HepG2 (cell line): ENCODE measurements around the gene WASF1. TPM values are rescaled to one million over a fixed set of nuclear protein-coding genes. Genes with fewer than 3 reads are reported as not detected.

Source experiments
- ATAC-seq: fragments of 200-7000 bp; cut with Tn5 transposase; 3 replicates; pipeline ENCODE4 v1.9.1; 2020; ENCODE audit warnings: mild to moderate bottlenecking, moderate library complexity
- BruUV-seq: library from RNA; stranded (reverse); fragments of 400-500 nt; replicated peaks from 2 replicates; lab custom pipeline; 2021; lab: Mats Ljungman, UMichigan
- CTCF ChIA-PET: fragments of 300-600 bp; formaldehyde crosslinking; extraction: SDS; loops from one replicate; lab custom pipeline; 2021; ENCODE audit warnings: low total read pairs, inconsistent platforms, low intra/inter-chr PET ratio; lab: Yijun Ruan, JAX
- POLR2A ChIA-PET: fragments of 350-600 bp; sonication (Branson Sonifier 250); formaldehyde crosslinking; loops from one replicate; lab custom pipeline; 2020; ENCODE audit warnings: antibody characterized with exemption, inconsistent platforms; lab: Yijun Ruan, JAX
- DNase-seq: peaks from one replicate; pipeline ENCODE4 v3.0.0-alpha.2; 2015; ENCODE audit warnings: low spot score
- FAIRE-seq: peaks from 3 replicates; lab custom pipeline; 2011; peaks lifted over from hg19 to GRCh38; lab: Jason Lieb, UNC
- H2AFZ ChIP-seq: one replicate; pipeline ENCODE4 v1.6.1; 2011; ENCODE audit warnings: low read length, inconsistent platforms
- H3K27ac ChIP-seq: fragments of 300-600 bp; 3 replicates; pipeline ENCODE4 v1.8.0; 2011; ENCODE audit warnings: mixed run types, mild to moderate bottlenecking, mixed read lengths, low read length, inconsistent platforms; ENCODE audit not compliant: insufficient read depth; ENCODE audit errors: extremely low read length
- H3K27me3 ChIP-seq, 2 experiments: fragments of 200-600 bp in 1 of 2; 2 replicates in 1 of 2; 3 replicates in 1 of 2; pipeline versions ENCODE4 v1.6.0 to v1.8.0; 2011; ENCODE audit warnings: low read length in 2 of 2, mild to moderate bottlenecking in 2 of 2, moderate library complexity in 2 of 2, inconsistent platforms in 1 of 2; ENCODE audit not compliant: insufficient read depth in 2 of 2, control insufficient read depth in 1 of 2
- H3K36me3 ChIP-seq, 2 experiments: fragments of 200-600 bp in 1 of 2; replicated peaks in 1 of 2; 2 replicates in 1 of 2; 3 replicates in 1 of 2; pipeline versions ENCODE4 v1.5.1 to v1.8.0; 2011; ENCODE audit warnings: low read length in 2 of 2, inconsistent platforms in 1 of 2; ENCODE audit not compliant: insufficient read depth in 2 of 2, control insufficient read depth in 1 of 2
- H3K4me1 ChIP-seq: 2 replicates; pipeline ENCODE4 v1.5.1; 2012; ENCODE audit warnings: low read length, inconsistent platforms; ENCODE audit not compliant: insufficient read depth
- H3K4me2 ChIP-seq: 2 replicates; pipeline ENCODE4 v1.6.0; 2011; ENCODE audit warnings: low read depth, low read length, inconsistent platforms
- H3K4me3 ChIP-seq, 3 experiments: fragments of 200-600 bp in 1 of 3; sonication (generic), shearing (Covaris generic) in 1 of 3; replicated peaks in 1 of 3; 2 replicates each; pipeline ENCODE4 v1.5.1; 2011 to 2016; ENCODE audit warnings: low read length in 3 of 3, inconsistent platforms in 2 of 3, low read depth in 2 of 3, mild to moderate bottlenecking in 2 of 3, control low read depth in 1 of 3, mixed read lengths in 1 of 3; ENCODE audit not compliant: insufficient read depth in 1 of 3
- H3K79me2 ChIP-seq: one replicate; pipeline ENCODE4 v1.6.1; 2011; ENCODE audit warnings: low read length, inconsistent platforms; ENCODE audit not compliant: insufficient read depth
- H3K9ac ChIP-seq: 2 replicates; pipeline ENCODE4 v1.6.0; 2011; ENCODE audit warnings: mild to moderate bottlenecking, low read depth, low read length, inconsistent platforms; ENCODE audit not compliant: insufficient read depth
- H3K9me3 ChIP-seq: 2 replicates; pipeline ENCODE4 v1.5.1; 2012; ENCODE audit warnings: mild to moderate bottlenecking, low read length
- H4K20me1 ChIP-seq: 2 replicates; pipeline ENCODE4 v1.6.0; 2011; ENCODE audit warnings: inconsistent platforms, mild to moderate bottlenecking, low read length, moderate library complexity; ENCODE audit not compliant: insufficient read depth
- AHR ChIP-seq: IDR thresholded peaks from 2 replicates; pipeline ENCODE4 v1.6.1; 2018; ENCODE audit warnings: missing genetic modification reagents, missing compliant biosample characterization
- CBX1 ChIP-seq: IDR thresholded peaks from one replicate; pipeline ENCODE4 v1.6.1; 2016; ENCODE audit warnings: antibody characterized with exemption, low read depth
- CC2D1A ChIP-seq: sonication (generic); formaldehyde crosslinking; IDR thresholded peaks from 2 replicates; pipeline ENCODE4 v1.8.1; 2023; ENCODE audit warnings: mild to moderate bottlenecking, missing genetic modification reagents
- POGK ChIP-seq: sonication (generic); formaldehyde crosslinking; conservative IDR thresholded peaks from 2 replicates; pipeline ENCODE4 v1.8.0; 2022; ENCODE audit warnings: mild to moderate bottlenecking, moderate library complexity, missing genetic modification reagents
- SP2 ChIP-seq: sonication (generic); formaldehyde crosslinking; IDR thresholded peaks from 2 replicates; pipeline ENCODE4 v1.5.1; 2020; ENCODE audit warnings: mild to moderate bottlenecking, missing genetic modification reagents
- SRY ChIP-seq: sonication (generic); formaldehyde crosslinking; IDR thresholded peaks from 2 replicates; pipeline ENCODE4 v1.8.0; 2022; ENCODE audit warnings: mild to moderate bottlenecking, missing genetic modification reagents
- SYNCRIP ChIP-seq: fragments of 200-400 bp; formaldehyde crosslinking; IDR thresholded peaks from 2 replicates; pipeline ENCODE4 v1.6.1; 2018; ENCODE audit warnings: mild to moderate bottlenecking, low read depth, low read length; ENCODE audit not compliant: insufficient read depth
- ZNF205 ChIP-seq: IDR thresholded peaks from 2 replicates; pipeline ENCODE4 v1.6.1; 2018; ENCODE audit warnings: missing biosample characterization, missing genetic modification reagents
- ZNF546 ChIP-seq: sonication (generic); formaldehyde crosslinking; conservative IDR thresholded peaks from 2 replicates; pipeline ENCODE4 v1.8.1; 2023; ENCODE audit warnings: mild to moderate bottlenecking, missing genetic modification reagents
- ZNF740 ChIP-seq: sonication (generic); formaldehyde crosslinking; IDR thresholded peaks from 2 replicates; pipeline ENCODE4 v1.4.0; 2020; ENCODE audit warnings: missing genetic modification reagents
- WGBS: methylation state at CpG from one replicate; pipeline ENCODE4 v1.1.6; 2017; ENCODE audit warnings: low lambda C conversion rate; 5-methylcytosine and 5-hydroxymethylcytosine counted together
- in situ Hi-C: cut with HindIII; loops from 2 replicates; pipeline ENCODE4 v1.10.0; 2017; ENCODE audit warnings: low pct_unique_long_range_greater_than_20kb; ENCODE audit not compliant: extremely low pct_ligation_motif_present
- intact Hi-C: fragments of 100-400 bp; cut with micrococcal nuclease; formaldehyde crosslinking; loops from one replicate; pipeline ENCODE4 v1.10.0; 2022; ENCODE audit not compliant: unreplicated experiment
- polyA plus RNA-seq, 8 experiments: library from polyadenylated mRNA; depleted of rRNA in 3 of 8; stranded (reverse) in 7 of 8; unstranded in 1 of 8; fragments of >200 nt; fragmentation: Illumina TruSeq in 4 of 8; extraction: Trizol in 4 of 8; gene quantifications; 2 replicates each; pipeline versions ENCODE4 v1.2.1 to v1.2.3, GENCODE V29; 2011 to 2016; ENCODE audit warnings: low read depth in 4 of 8, missing spikeins in 1 of 8, mixed read lengths in 1 of 8; ENCODE audit not compliant: insufficient read depth in 1 of 8
- total RNA-seq, 5 experiments: library from RNA; depleted of rRNA; stranded (reverse); fragments of >200 nt; fragmentation: Illumina TruSeq; extraction: Trizol; gene quantifications; 2 replicates each; pipeline ENCODE4 v1.2.3, GENCODE V29; 2016; ENCODE audit warnings: low read depth in 1 of 5

The WASF1 gene
- total and polyA plus RNA-seq, 2 of the 13 experiments (the other 11 are each of a cell fraction or from before 2014, with no cell fraction given), result 8.5 to 17.3 TPM

- TF ChIP-seq POGK (CRISPR knock-in tag) (no peak), AHR (CRISPR knock-in tag) (no peak)
- TF ChIP-seq, all 625 proteins: peak for 0
Measured at GRCh38 chr6:110095935-110096334, 83.5 kb downstream of the WASF1 start (continued).

- no peak for DNase-seq
- CTCF ChIA-PET, result no interaction called here
- POLR2A ChIA-PET, result no interaction called here
- FAIRE-seq, result no peak
- H3K79me2 ChIP-seq, result no peaks in the 10 kb centered on the region
- no peak overlapping the region for H2AFZ ChIP-seq
- no TSS peak for BruUV-seq
- no peaks in the 10 kb centered on the region for H3K27me3 ChIP-seq
- WGBS, result 89% methylated on average over 1 of the region's 1 CpG
- in situ Hi-C loops (no loop called here), intact Hi-C loops (no loop called here)
- H3K4me3 ChIP-seq, result no peak overlapping the region
- no peak for ATAC-seq
- no peak overlapping the region for H3K27ac ChIP-seq
- no peaks in the 10 kb centered on the region for H4K20me1 ChIP-seq
- H3K4me1 ChIP-seq, result peaks cover 21% of the 10 kb centered on the region
- no peak for TF ChIP-seq CC2D1A
- H3K9ac ChIP-seq, result no peak overlapping the region
- H3K36me3 ChIP-seq, result no peaks in the 10 kb centered on the region; a peak in 1 of 5 replicates
- no peak overlapping the region for H3K4me2 ChIP-seq
- no peaks in the 10 kb centered on the region for H3K9me3 ChIP-seq
Measured at GRCh38 chr6:110095101-110095500, 84.4 kb downstream of the WASF1 start.

- in situ Hi-C loops (no loop called here), intact Hi-C loops (no loop called here)
- ChIA-PET POLR2A (no interaction called here), CTCF (no interaction called here)
- Histone ChIP-seq H3K4me1 (peaks cover 21% of the 10 kb centered on the region), H3K27ac (no peak overlapping the region), H4K20me1 (no peaks in the 10 kb centered on the region), H3K79me2 (no peaks in the 10 kb centered on the region), H3K9me3 (no peaks in the 10 kb centered on the region), H3K9ac (no peak overlapping the region), H3K36me3 (no peaks in the 10 kb centered on the region; a peak in 1 of 5 replicates), H2AFZ (no peak overlapping the region), H3K27me3 (no peaks in the 10 kb centered on the region), H3K4me3 (no peak overlapping the region), H3K4me2 (no peak overlapping the region)
- DNase-seq (no peak), ATAC-seq (no peak), FAIRE-seq (no peak)
- BruUV-seq, result no TSS peak
- TF ChIP-seq SP2 (CRISPR knock-in tag), result no peak
- TF ChIP-seq ZNF546, result no peak
- no peak for TF ChIP-seq ZNF740 (CRISPR knock-in tag)
- TF ChIP-seq ZNF205 (CRISPR knock-in tag), result no peak
- no peak for TF ChIP-seq SRY (CRISPR knock-in tag)
- no peak for TF ChIP-seq CBX1
- no peak for TF ChIP-seq SYNCRIP
- 100% methylated on average over 1 of the region's 1 CpG for WGBS
Measured at GRCh38 chr6:110093981-110094380, 85.5 kb downstream of the WASF1 start.
